Heart left ventricle (tissue), 16 donors: ENCODE results near the gene SPRY4. TPM values are rescaled to one million over a fixed set of nuclear protein-coding genes. Genes with fewer than 3 reads are reported as not detected.

Experiments used
- ATAC-seq, 4 donors: fragments of 200-7000 bp; cut with Tn5 transposase; one replicate each; pipeline ENCODE4 v1.9.1; 2020 to 2022; ENCODE audit warnings: moderate library complexity in 4 of 4, mild to moderate bottlenecking in 3 of 4, moderate number of reproducible peaks in 1 of 4
- DNase-seq, 5 donors: peaks; one replicate each; pipeline ENCODE4 v3.0.0-alpha.2; 2020
- H3K27ac ChIP-seq, 12 donors: fragments of 200-600 bp; sonication (generic) in 4 of 12; one replicate each; pipeline versions ENCODE4 v1.5.0 to v1.8.0; 2016 to 2022; ENCODE audit warnings: mild to moderate bottlenecking in 2 of 12
- H3K27me3 ChIP-seq, 9 donors: fragments of 200-600 bp; sonication (generic) in 2 of 9; one replicate each; pipeline versions ENCODE4 v1.5.1 to v1.8.0; 2016 to 2022; ENCODE audit warnings: mild to moderate bottlenecking in 3 of 9
- H3K36me3 ChIP-seq, 9 donors: fragments of 200-600 bp; sonication (generic) in 2 of 9; one replicate each; pipeline versions ENCODE4 v1.5.0 to v1.8.0; 2018 to 2022; ENCODE audit warnings: mild to moderate bottlenecking in 2 of 9
- H3K4me1 ChIP-seq, 12 donors: fragments of 200-600 bp; sonication (generic) in 4 of 12; one replicate each; pipeline versions ENCODE4 v1.5.0 to v1.8.0; 2016 to 2022; ENCODE audit warnings: mild to moderate bottlenecking in 3 of 12
- H3K4me3 ChIP-seq, 12 donors: fragments of 200-600 bp; sonication (generic) in 4 of 12; one replicate each; pipeline versions ENCODE4 v1.5.0 to v1.8.0; 2017 to 2022; ENCODE audit warnings: mild to moderate bottlenecking in 9 of 12, moderate library complexity in 4 of 12
- H3K9me3 ChIP-seq, 12 donors: fragments of 200-600 bp; sonication (generic) in 4 of 12; one replicate each; pipeline versions ENCODE4 v1.5.0 to v1.8.0; 2016 to 2022; ENCODE audit warnings: mild to moderate bottlenecking in 1 of 12
- POLR2A ChIP-seq, 2 donors: fragments of 450-650 bp; IDR thresholded peaks; one replicate each; pipeline ENCODE4 v1.6.1; 2017; ENCODE audit warnings: antibody characterized with exemption in 2 of 2, mild to moderate bottlenecking in 2 of 2, moderate library complexity in 2 of 2
- WGBS, 4 donors: extraction: QIAGEN DNeasy Blood & Tissue Kit in 2 of 4; methylation state at CpG; one replicate each; pipeline versions ENCODE4 v1.1.5 to v1.1.7; 2013 to 2018; 5-methylcytosine and 5-hydroxymethylcytosine counted together
- intact Hi-C, 10 donors: fragments of 100-400 bp; cut with DNase I; formaldehyde crosslinking; loops; one replicate each; pipeline versions ENCODE4 v1.11.1 to v1.14.2; 2022
- polyA plus RNA-seq, 2 donors: library from polyadenylated mRNA; stranded (reverse); fragments of 200-250 nt; gene quantifications; one replicate each; pipeline ENCODE4 v1.2.3, GENCODE V29; 2013
- total RNA-seq, 9 donors: library from RNA; depleted of rRNA in 2 of 9; stranded (reverse); fragments of >200 nt in 2 of 9; fragmentation: NEBNext Ultra II Directional in 3 of 9; extraction: Animal tissue kit (Norgen Biotek cat#: 25700) in 3 of 9; gene quantifications; one replicate each; pipeline versions ENCODE4 v1.1.0 to v1.2.4, GENCODE V29; 2016 to 2023
- TF ChIP-seq, protein P1 (sequence below), 12 donors: fragments of 200-600 bp; sonication (generic) in 4 of 12; IDR thresholded peaks; one replicate each; pipeline versions ENCODE4 v1.5.0 to v1.8.0; 2018 to 2022; ENCODE audit warnings: antibody characterized with exemption in 12 of 12, mild to moderate bottlenecking in 5 of 12
- donor health status: ischemic (EF 13 %, LVEDD 7.1; RV severe dilation, severe dysfunction).
- donor health status: healthy with polysubstance abuse.
- donor health status: DM: no; HTN: yes; CAD: no.
- donor health status: DM: no; HTN: no; CAD: no.
- donor health status: ischemic (EF 25% LVEDD 6.9; RV normal size, moderate dysfunction).
- donor health status: ischemic (EF 25% LVEDD 5.7; RV mildly dilated, moderate dysfunction).
- donor health status: healthy.
- donor health status: DM: yes; HTN: yes; CAD: no.
- donor health status: ischemic (EF 35%, LVEDD 5.7; RV mildly dilated, moderate dysfunction).
- donor health status: nonischemic (EF 11% LVEDD 7.7; RV severe dilation, severe dysfunction).
- donor health status: DM: yes; HTN: yes; CAD: no.
- donor health status: PGD.
- donor health status: ischemic (EF 29% LVEDD 5.4; RV normal size, mild dysfunction).
- donor health status: nonischemic (EF 23%, LVEDD 6.1; RV moderate dilation, normal function).

SPRY4 gene
- total and polyA plus RNA-seq, 11 donors, result 4.5 to 21.3 (median 7.7) TPM

DNA sequence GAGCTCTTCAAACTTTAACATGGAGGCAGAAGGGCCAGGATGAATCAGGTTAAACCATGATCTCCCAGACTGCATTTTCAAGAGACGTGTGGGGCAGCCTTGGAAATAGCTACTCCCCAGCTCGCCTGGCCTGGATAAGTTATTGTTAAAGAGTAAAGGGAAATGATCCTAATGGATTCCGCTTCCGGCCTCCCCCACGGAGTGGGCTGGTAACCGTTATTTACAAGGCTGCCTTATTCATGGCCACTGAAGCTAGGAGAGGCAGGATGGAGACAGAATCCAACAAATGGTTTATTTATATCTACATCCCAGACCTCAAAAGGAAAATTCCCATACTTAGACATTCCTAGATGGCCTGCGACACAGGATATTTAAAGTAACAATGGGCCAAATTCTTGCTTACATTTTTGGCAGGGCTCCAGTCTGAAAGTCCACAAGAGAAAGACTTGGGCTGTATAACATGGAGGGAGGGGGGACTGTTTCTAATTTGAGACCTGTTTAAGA, 27.9 kb downstream of the SPRY4 start:
- ATAC-seq, result peak; percentile 58 to 84 (median 74)

DNA sequence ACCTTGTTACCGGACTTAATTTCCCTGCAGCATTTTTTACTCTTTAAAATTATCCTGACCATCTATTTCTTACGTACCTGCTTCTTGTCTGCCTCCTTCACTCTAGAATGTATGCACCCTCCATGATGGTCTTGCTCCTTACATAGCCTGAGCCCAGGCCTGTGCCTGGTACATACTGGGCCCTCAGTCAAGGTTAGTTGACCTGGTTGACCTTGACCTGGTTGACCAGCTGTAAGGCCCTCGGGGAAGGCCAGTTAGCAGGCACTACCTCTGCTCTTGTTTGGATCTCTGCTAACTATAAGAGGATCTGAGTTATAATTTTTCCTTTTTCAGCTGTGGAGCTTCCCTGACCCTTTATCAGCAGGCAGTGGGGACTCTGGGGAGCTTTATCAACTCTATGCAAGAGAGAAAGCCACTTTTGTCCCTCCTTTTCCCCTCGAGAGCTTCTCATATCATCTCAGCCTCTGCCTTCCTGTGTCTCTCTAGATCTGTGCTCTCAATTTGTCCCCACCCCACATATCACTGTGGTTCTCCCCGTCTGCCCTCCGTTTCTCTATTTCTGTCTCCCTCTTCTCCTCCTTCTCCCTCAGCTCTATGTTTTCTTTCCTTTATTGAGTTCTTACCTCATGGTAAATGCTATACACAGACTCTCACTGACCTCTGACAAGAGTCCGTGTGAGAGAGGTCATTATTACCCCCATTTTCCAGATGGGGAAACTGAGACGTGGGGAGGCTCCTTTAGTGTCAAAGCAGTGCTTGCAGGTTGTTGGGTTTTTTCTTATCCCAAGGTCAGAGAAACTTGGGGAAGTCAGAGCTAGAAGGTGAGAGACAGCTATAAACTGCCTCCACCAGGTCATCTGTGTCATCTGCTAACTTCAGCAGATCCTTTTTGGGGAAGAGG, 28.6 kb downstream of the SPRY4 start:
- Histone ChIP-seq H3K4me3 (no peak overlapping the region), H3K27ac (peak overlapping the region in 10 of 12 donors; percentile 2 to 76 (median 52))

More for the DNA sequence above, 27.9 kb downstream of the SPRY4 start:
- Histone ChIP-seq H3K4me1 (peaks cover 4 to 51% (median 30%) of the 10 kb centered on the region in 12 donors), H3K27ac (peak overlapping the region in 10 of 12 donors; percentile 2 to 76 (median 57)), H3K4me3 (no peak overlapping the region), H3K9me3 (no peaks in the 10 kb centered on the region), H3K36me3 (no peaks in the 10 kb centered on the region), H3K27me3 (no peaks in the 10 kb centered on the region)
- intact Hi-C loops, result loop anchor here in 1 of 10 donors (2.0 kb wide), 1 partner anchor 20 kb away; no protein-coding TSS in a partner anchor
- peak in 4 of 5 donors; percentile 50 to 82 (median 64) for DNase-seq
- WGBS, 4 donors, result 19 to 28% (median 21%) methylated on average over 7 of the region's 7 CpGs
- no peak for TF ChIP-seq POLR2A (IDR thresholded peaks at IDR 0.05)

DNA sequence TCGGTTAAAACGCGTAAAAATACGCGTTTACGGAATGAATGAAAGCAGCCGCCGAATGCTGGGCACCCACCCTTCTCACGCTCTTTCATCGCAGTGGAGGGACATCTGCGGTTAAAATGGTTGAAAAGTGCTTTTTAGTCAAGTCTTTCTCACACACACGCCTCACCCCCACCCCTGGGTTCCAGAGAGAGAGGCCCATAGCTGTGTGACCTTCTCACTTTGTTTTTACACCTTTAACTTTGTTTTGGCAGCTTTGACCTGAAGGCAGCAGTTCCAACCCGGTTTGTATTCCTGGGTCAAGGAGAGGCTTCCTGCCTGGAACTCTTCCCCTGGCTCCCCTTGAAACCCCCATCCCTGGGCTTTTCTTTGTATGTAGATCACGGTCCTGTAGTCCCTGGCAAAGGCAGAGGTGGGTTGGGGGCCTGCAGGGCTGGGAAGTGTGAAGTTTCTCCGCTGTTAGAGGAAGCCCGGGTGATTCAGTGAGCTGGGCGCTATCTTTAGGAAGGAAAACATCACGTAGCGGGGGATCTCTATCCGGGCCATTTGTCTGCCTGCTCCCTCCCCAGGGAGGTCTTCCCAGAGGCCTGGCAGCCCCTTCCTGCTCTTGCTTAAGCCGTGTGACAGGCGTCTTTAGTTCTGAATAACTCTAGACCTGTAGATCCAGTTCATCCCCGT, 29.6 kb downstream of the SPRY4 start:
- peaks cover 4 to 63% (median 39%) of the 10 kb centered on the region in 12 donors for H3K4me1 ChIP-seq

More for the DNA sequence above, 28.6 kb downstream of the SPRY4 start:
- TF ChIP-seq POLR2A (IDR thresholded peaks at IDR 0.05), result no peak
- TF ChIP-seq, protein P1, sequence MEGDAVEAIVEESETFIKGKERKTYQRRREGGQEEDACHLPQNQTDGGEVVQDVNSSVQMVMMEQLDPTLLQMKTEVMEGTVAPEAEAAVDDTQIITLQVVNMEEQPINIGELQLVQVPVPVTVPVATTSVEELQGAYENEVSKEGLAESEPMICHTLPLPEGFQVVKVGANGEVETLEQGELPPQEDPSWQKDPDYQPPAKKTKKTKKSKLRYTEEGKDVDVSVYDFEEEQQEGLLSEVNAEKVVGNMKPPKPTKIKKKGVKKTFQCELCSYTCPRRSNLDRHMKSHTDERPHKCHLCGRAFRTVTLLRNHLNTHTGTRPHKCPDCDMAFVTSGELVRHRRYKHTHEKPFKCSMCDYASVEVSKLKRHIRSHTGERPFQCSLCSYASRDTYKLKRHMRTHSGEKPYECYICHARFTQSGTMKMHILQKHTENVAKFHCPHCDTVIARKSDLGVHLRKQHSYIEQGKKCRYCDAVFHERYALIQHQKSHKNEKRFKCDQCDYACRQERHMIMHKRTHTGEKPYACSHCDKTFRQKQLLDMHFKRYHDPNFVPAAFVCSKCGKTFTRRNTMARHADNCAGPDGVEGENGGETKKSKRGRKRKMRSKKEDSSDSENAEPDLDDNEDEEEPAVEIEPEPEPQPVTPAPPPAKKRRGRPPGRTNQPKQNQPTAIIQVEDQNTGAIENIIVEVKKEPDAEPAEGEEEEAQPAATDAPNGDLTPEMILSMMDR (IDR thresholded peaks at IDR 0.05), result no peak
- no peaks in the 10 kb centered on the region for H3K36me3 ChIP-seq
- H3K27me3 ChIP-seq, result no peaks in the 10 kb centered on the region
- ATAC-seq (no peak), DNase-seq (no peak)
- no peaks in the 10 kb centered on the region for H3K9me3 ChIP-seq
- peaks cover 4 to 53% (median 32%) of the 10 kb centered on the region in 12 donors for H3K4me1 ChIP-seq
- 64 to 70% (median 68%) methylated on average over 8 of the region's 8 CpGs for WGBS, 4 donors
- intact Hi-C loops, result loop anchor here in 1 of 10 donors (2.0 kb wide), 1 partner anchor 21 kb away; no protein-coding TSS in a partner anchor

DNA sequence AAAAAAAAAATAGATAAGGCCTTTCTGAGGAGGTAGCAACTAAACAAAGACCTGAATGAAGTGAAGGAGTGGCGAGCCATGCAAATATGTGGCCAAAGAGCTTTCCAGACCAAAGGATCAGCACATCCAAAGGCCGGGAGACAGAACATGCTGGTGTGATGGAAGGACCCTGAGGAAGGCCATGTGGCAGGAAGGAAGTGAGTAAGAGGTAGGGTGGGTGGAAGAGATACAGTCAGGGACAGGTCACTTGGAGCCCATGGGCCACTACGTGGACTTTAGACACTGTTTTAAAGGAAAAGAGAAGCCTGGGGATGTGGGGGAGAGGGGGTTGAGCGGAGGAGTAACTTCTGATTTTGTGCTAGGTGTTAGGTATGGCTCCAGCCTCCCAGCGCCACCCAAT, 31.3 kb downstream of the SPRY4 start:
- intact Hi-C loops, result no loop called here
- DNase-seq (no peak), ATAC-seq (peak in 2 of 4 donors; percentile 9 to 19)
- TF ChIP-seq, protein P1 (IDR thresholded peaks at IDR 0.05), result no peak
- TF ChIP-seq POLR2A (IDR thresholded peaks at IDR 0.05), result no peak
- H3K4me1 ChIP-seq, result peaks cover 4 to 67% (median 40%) of the 10 kb centered on the region in 12 donors
- H3K9me3 ChIP-seq, result no peaks in the 10 kb centered on the region
- H3K4me3 ChIP-seq, result no peak overlapping the region
- no peak overlapping the region for H3K27ac ChIP-seq
- 68 to 71% (median 69%) methylated on average over 5 of the region's 5 CpGs for WGBS, 4 donors
- H3K36me3 ChIP-seq, result no peaks in the 10 kb centered on the region
- no peaks in the 10 kb centered on the region for H3K27me3 ChIP-seq

More for the DNA sequence above, 29.6 kb downstream of the SPRY4 start:
- 56 to 69% (median 61%) methylated on average over 23 of the region's 23 CpGs for WGBS, 4 donors
- ATAC-seq (peak; percentile 34 to 66 (median 56)), DNase-seq (peak; percentile 56 to 73 (median 68))
- Histone ChIP-seq H3K4me3 (no peak overlapping the region), H3K27me3 (no peaks in the 10 kb centered on the region), H3K9me3 (no peaks in the 10 kb centered on the region), H3K36me3 (no peaks in the 10 kb centered on the region), H3K27ac (peak overlapping the region in 7 of 12 donors; percentile 31 to 70 (median 57))
- intact Hi-C loops, result no loop called here
- no peak for TF ChIP-seq POLR2A (IDR thresholded peaks at IDR 0.05)
- TF ChIP-seq, protein P1 (IDR thresholded peaks at IDR 0.05), result no peak
